Calu3 (cell line): ENCODE measurements around the gene VOPP1. TPM values are rescaled to one million over a fixed set of nuclear protein-coding genes. Genes with fewer than 3 reads are reported as not detected.

Experiments
- BruUV-seq: library from RNA; stranded (reverse); fragments of 400-500 nt; replicated peaks from 2 replicates; lab custom pipeline; 2021; lab: Mats Ljungman, UMichigan
- CTCF ChIA-PET: fragments of 300-600 bp; sonication (Branson Sonifier 250); formaldehyde crosslinking; loops from one replicate; lab custom pipeline; 2022; ENCODE audit warnings: antibody characterized with exemption; lab: Charles Lee
- DNase-seq: peaks from one replicate; pipeline ENCODE4 v3.0.0; 2022
- H3K27ac Mint-ChIP-seq: one replicate; pipeline ENCODE4 v1.8.0; 2022; ENCODE audit warnings: mixed read lengths; ENCODE audit not compliant: unreplicated experiment
- H3K27me3 Mint-ChIP-seq: one replicate; pipeline ENCODE4 v1.8.0; 2022; ENCODE audit warnings: mixed read lengths; ENCODE audit not compliant: unreplicated experiment
- H3K36me3 Mint-ChIP-seq: one replicate; pipeline ENCODE4 v1.8.0; 2022; ENCODE audit warnings: mild to moderate bottlenecking, moderate library complexity, mixed read lengths; ENCODE audit not compliant: insufficient read depth, unreplicated experiment
- H3K4me1 Mint-ChIP-seq: one replicate; pipeline ENCODE4 v1.8.0; 2022; ENCODE audit warnings: mild to moderate bottlenecking, low read depth, mixed read lengths; ENCODE audit not compliant: unreplicated experiment
- H3K4me3 Mint-ChIP-seq: one replicate; pipeline ENCODE4 v1.8.0; 2022; ENCODE audit warnings: mild to moderate bottlenecking, low read depth, moderate library complexity, mixed read lengths; ENCODE audit not compliant: unreplicated experiment
- H3K9me3 Mint-ChIP-seq: one replicate; pipeline ENCODE4 v1.8.0; 2022; ENCODE audit warnings: low read depth, mixed read lengths; ENCODE audit not compliant: unreplicated experiment
- intact Hi-C: fragments of 100-400 bp; cut with micrococcal nuclease; formaldehyde crosslinking; loops from one replicate; pipeline ENCODE4 v1.10.0; 2022; ENCODE audit not compliant: unreplicated experiment
- total RNA-seq: library from RNA; stranded (reverse); gene quantifications from 2 replicates; pipeline ENCODE4 v1.2.3, GENCODE V29; 2022
- TF ChIP-seq, protein P1 (sequence below): fragments of 200-600 bp; IDR thresholded peaks from one replicate; pipeline ENCODE4 v1.8.0; 2022; ENCODE audit warnings: antibody characterized with exemption; ENCODE audit not compliant: unreplicated experiment

Gene VOPP1
- total RNA-seq, 1 experiment from 2014 or later = 128 TPM

DNA sequence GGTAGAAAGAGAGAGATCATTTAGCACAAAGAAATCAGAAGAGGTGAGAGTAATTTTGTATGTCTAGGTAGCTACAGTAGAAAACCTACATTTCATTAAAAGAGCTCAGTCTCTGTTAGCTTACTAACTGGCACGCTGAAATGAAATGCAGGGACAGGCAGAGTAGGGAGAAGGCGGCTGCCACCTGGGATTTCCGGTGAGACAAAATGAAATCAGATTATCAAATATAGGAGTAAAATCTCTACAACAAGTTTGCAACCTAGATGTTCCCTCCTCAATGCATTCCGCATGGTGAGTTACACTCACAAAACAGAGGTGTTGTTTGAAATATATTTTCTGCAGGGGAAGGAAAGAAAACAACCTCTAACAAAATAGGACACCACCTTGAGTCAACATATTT lies 55.9 kb downstream of the VOPP1 start:
- Mint-ChIP-seq H3K27me3 (no peaks in the 10 kb centered on the region), H3K4me3 (no peak overlapping the region), H3K4me1 (no peaks in the 10 kb centered on the region), H3K27ac (no peak overlapping the region), H3K36me3 (peaks cover 10% of the 10 kb centered on the region), H3K9me3 (no peaks in the 10 kb centered on the region)
- intact Hi-C loops = no loop called here
- CTCF ChIA-PET = interaction anchor here (0.6 kb wide), 1 partner anchor 82 kb away, joined by 3 read pairs; no protein-coding TSS in a partner anchor
- BruUV-seq = no TSS peak
- TF ChIP-seq, protein P1, sequence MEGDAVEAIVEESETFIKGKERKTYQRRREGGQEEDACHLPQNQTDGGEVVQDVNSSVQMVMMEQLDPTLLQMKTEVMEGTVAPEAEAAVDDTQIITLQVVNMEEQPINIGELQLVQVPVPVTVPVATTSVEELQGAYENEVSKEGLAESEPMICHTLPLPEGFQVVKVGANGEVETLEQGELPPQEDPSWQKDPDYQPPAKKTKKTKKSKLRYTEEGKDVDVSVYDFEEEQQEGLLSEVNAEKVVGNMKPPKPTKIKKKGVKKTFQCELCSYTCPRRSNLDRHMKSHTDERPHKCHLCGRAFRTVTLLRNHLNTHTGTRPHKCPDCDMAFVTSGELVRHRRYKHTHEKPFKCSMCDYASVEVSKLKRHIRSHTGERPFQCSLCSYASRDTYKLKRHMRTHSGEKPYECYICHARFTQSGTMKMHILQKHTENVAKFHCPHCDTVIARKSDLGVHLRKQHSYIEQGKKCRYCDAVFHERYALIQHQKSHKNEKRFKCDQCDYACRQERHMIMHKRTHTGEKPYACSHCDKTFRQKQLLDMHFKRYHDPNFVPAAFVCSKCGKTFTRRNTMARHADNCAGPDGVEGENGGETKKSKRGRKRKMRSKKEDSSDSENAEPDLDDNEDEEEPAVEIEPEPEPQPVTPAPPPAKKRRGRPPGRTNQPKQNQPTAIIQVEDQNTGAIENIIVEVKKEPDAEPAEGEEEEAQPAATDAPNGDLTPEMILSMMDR = no peak
- DNase-seq = no peak

GRCh38 chr7:55515569-55516279 lies 56.6 kb downstream of the VOPP1 start:
- no peaks in the 10 kb centered on the region for H3K27me3 Mint-ChIP-seq
- H3K9me3 Mint-ChIP-seq = no peaks in the 10 kb centered on the region
- no peaks in the 10 kb centered on the region for H3K4me1 Mint-ChIP-seq
- TF ChIP-seq, protein P1 = no peak
- H3K4me3 Mint-ChIP-seq = no peak overlapping the region
- no peak for DNase-seq
- H3K36me3 Mint-ChIP-seq = peaks cover 10% of the 10 kb centered on the region
- CTCF ChIA-PET = no interaction called here
- no TSS peak for BruUV-seq
- intact Hi-C loops = no loop called here
- H3K27ac Mint-ChIP-seq = no peak overlapping the region

GRCh38 chr7:55514546-55515265 lies 57.6 kb downstream of the VOPP1 start:
- Mint-ChIP-seq H3K36me3 (peaks cover 6% of the 10 kb centered on the region), H3K9me3 (no peaks in the 10 kb centered on the region), H3K27me3 (no peaks in the 10 kb centered on the region), H3K4me3 (no peak overlapping the region), H3K27ac (no peak overlapping the region), H3K4me1 (no peaks in the 10 kb centered on the region)
- intact Hi-C loops = no loop called here
- CTCF ChIA-PET = interaction anchor here (0.6 kb wide), 1 partner anchor 25 kb away, joined by 3 read pairs; no protein-coding TSS in a partner anchor
- DNase-seq = no peak
- TF ChIP-seq, protein P1 = no peak
- BruUV-seq = no TSS peak

DNA sequence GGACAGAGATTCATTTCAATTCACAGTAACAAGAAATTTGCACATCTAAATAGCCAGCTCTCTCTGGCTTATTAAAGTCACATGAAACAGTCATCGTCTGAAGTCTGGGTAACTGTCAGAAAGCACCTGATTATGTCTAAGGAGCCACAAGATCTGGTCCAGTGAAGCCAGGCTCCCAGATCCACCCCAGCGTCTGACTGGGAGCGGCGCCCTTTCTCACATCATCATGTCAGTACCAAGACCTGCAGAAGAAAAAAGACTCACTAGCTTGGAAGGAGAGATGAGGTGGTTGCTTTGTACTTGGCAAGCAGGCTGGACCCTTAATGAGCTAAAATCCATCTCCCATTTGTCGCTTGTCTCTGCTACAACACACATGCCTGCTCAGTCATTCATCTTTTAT lies 58.4 kb downstream of the VOPP1 start:
- Mint-ChIP-seq H3K27ac (no peak overlapping the region), H3K27me3 (no peaks in the 10 kb centered on the region), H3K9me3 (no peaks in the 10 kb centered on the region), H3K4me1 (no peaks in the 10 kb centered on the region), H3K4me3 (no peak overlapping the region), H3K36me3 (peaks cover 6% of the 10 kb centered on the region)
- CTCF ChIA-PET = interaction anchor here (0.6 kb wide), 1 partner anchor 26 kb away, joined by 3 read pairs; no protein-coding TSS in a partner anchor
- no TSS peak for BruUV-seq
- DNase-seq = no peak
- intact Hi-C loops = no loop called here
- TF ChIP-seq, protein P1 = no peak
